GM12872 (cell line): ENCODE results near the gene DNAI2.

Source experiments
- CTCF ChIP-seq: IDR thresholded peaks from 3 replicates; pipeline ENCODE4 v1.5.1; 2011; ENCODE audit warnings: low read depth, mild to moderate bottlenecking, low read length, moderate library complexity; ENCODE audit not compliant: insufficient read depth

DNAI2 gene

GRCh38 chr17:74303305-74303704 lies 29.3 kb downstream of the DNAI2 start:
- no peak for TF ChIP-seq CTCF

- TF ChIP-seq CTCF: no peak
Measured at GRCh38 chr17:74304184-74304583, 30.1 kb downstream of the DNAI2 start.

GRCh38 chr17:74305865-74306654 lies 32.0 kb downstream of the DNAI2 start:
- no peak for TF ChIP-seq CTCF

GRCh38 chr17:74307984-74308773 lies 34.1 kb downstream of the DNAI2 start:
- TF ChIP-seq CTCF: no peak

GRCh38 chr17:74309902-74310301 lies 35.9 kb downstream of the DNAI2 start:
- no peak for TF ChIP-seq CTCF

GRCh38 chr17:74314877-74315276 lies 40.8 kb downstream of the DNAI2 start:
- TF ChIP-seq CTCF: no peak

- TF ChIP-seq CTCF: no peak
Measured at GRCh38 chr17:74316220-74316619, 42.2 kb downstream of the DNAI2 start.
